Endothelial cell of umbilical vein (primary cell): Measurements from ENCODE around the gene TPRG1L. TPM values are rescaled to one million over a fixed set of nuclear protein-coding genes. Genes with fewer than 3 reads are reported as not detected.

Experiments used
- BruUV-seq: library from RNA; stranded (reverse); fragments of 400-500 nt; replicated peaks from 2 replicates; lab custom pipeline; 2021; lab: Mats Ljungman, UMichigan
- CTCF ChIA-PET: fragments of 300-600, 350-600 bp; sonication (Branson Sonifier 250); formaldehyde crosslinking; loops from one replicate; lab custom pipeline; 2021; ENCODE audit warnings: antibody characterized with exemption, inconsistent platforms; lab: Charles Lee
- POLR2A ChIA-PET: fragments of 300-600, 350-600 bp; sonication (Branson Sonifier 250); formaldehyde crosslinking; loops from one replicate; lab custom pipeline; 2021; ENCODE audit warnings: antibody characterized with exemption, inconsistent platforms; lab: Charles Lee
- DNase-seq: peaks from one replicate; pipeline ENCODE4 v3.0.0-alpha.2; 2011; ENCODE audit warnings: low read depth, low spot score
- FAIRE-seq: peaks from 2 replicates; lab custom pipeline; 2011; peaks lifted over from hg19 to GRCh38; lab: Jason Lieb, UNC
- H2AFZ ChIP-seq: 2 replicates; pipeline ENCODE4 v1.6.0; 2012; ENCODE audit warnings: low read depth, low read length, control low read depth, inconsistent platforms
- H3K27ac ChIP-seq: 2 replicates; pipeline ENCODE4 v1.5.1; 2011; ENCODE audit warnings: low read depth, mild to moderate bottlenecking, control low read depth, low read length, moderate library complexity; ENCODE audit not compliant: insufficient read depth
- H3K27me3 ChIP-seq, 2 experiments: 2 replicates each; pipeline versions ENCODE4 v1.6.0 to v1.6.1; 2011; ENCODE audit warnings: low read length in 2 of 2, mixed read lengths in 1 of 2; ENCODE audit not compliant: control insufficient read depth in 2 of 2, insufficient read depth in 2 of 2
- H3K36me3 ChIP-seq, 2 experiments: 2 replicates in 1 of 2; 3 replicates in 1 of 2; pipeline ENCODE4 v1.5.1; 2011; ENCODE audit warnings: low read length in 2 of 2, mild to moderate bottlenecking in 1 of 2, moderate library complexity in 1 of 2; ENCODE audit not compliant: control insufficient read depth in 2 of 2, insufficient read depth in 2 of 2; ENCODE audit errors: extremely low read depth in 1 of 2
- H3K4me1 ChIP-seq: 3 replicates; pipeline ENCODE4 v1.5.1; 2011; ENCODE audit warnings: mild to moderate bottlenecking, low read length; ENCODE audit not compliant: control insufficient read depth, insufficient read depth; ENCODE audit errors: extremely low read depth
- H3K4me2 ChIP-seq: 2 replicates; pipeline ENCODE4 v1.6.1; 2011; ENCODE audit warnings: low read length, control low read depth, mixed read lengths; ENCODE audit not compliant: insufficient read depth
- H3K4me3 ChIP-seq, 3 experiments: fragments of 200-600 bp in 1 of 3; sonication (generic), shearing (Covaris generic) in 1 of 3; replicated peaks in 1 of 3; 2 replicates each; pipeline ENCODE4 v1.5.1; 2011 to 2016; ENCODE audit warnings: control low read depth in 3 of 3, low read length in 3 of 3, mild to moderate bottlenecking in 2 of 3, inconsistent platforms in 1 of 3, low read depth in 1 of 3, moderate library complexity in 1 of 3; ENCODE audit not compliant: insufficient read depth in 1 of 3
- H3K79me2 ChIP-seq: 2 replicates; pipeline ENCODE4 v1.6.0; 2012; ENCODE audit warnings: low read length, inconsistent platforms; ENCODE audit not compliant: control insufficient read depth, insufficient read depth
- H3K9ac ChIP-seq: replicated peaks from 2 replicates; pipeline ENCODE3; 2011; ENCODE audit warnings: low read length, control low read depth; ENCODE audit not compliant: insufficient read depth; ENCODE audit errors: extremely low read depth
- H3K9me1 ChIP-seq: replicated peaks from 3 replicates; pipeline ENCODE4 v1.6.0; 2011; ENCODE audit warnings: mild to moderate bottlenecking, low read length; ENCODE audit not compliant: control insufficient read depth, insufficient read depth; ENCODE audit errors: extremely low read depth
- H3K9me3 ChIP-seq: replicated peaks from 2 replicates; pipeline ENCODE4 v1.5.1; 2012; ENCODE audit warnings: low read length, inconsistent platforms; ENCODE audit not compliant: control insufficient read depth, insufficient read depth
- H4K20me1 ChIP-seq: replicated peaks from 2 replicates; pipeline ENCODE3; 2011; ENCODE audit warnings: mild to moderate bottlenecking, low read length; ENCODE audit not compliant: control insufficient read depth, insufficient read depth; ENCODE audit errors: extremely low read depth
- CTCF ChIP-seq, 2 donors: IDR thresholded peaks; 1 replicate in 1 of 2; 2 replicates in 1 of 2; pipeline ENCODE4 v1.5.1; 2011; ENCODE audit warnings: low read length in 2 of 2, mild to moderate bottlenecking in 2 of 2, moderate library complexity in 2 of 2, control low read depth in 1 of 2, inconsistent platforms in 1 of 2, low read depth in 1 of 2; ENCODE audit not compliant: insufficient read depth in 1 of 2; ENCODE audit errors: extremely low read depth in 1 of 2
- EZH2 ChIP-seq: IDR thresholded peaks from 2 replicates; pipeline ENCODE4 v1.6.1; 2012; ENCODE audit warnings: borderline replicate concordance, low read depth, mild to moderate bottlenecking, moderate library complexity, low read length, inconsistent platforms; ENCODE audit not compliant: severe bottlenecking
- FOS ChIP-seq: IDR thresholded peaks from 2 replicates; pipeline ENCODE4 v1.6.1; 2011; ENCODE audit warnings: mild to moderate bottlenecking, low read length, moderate library complexity, borderline replicate concordance; ENCODE audit not compliant: insufficient read depth
- GATA2 ChIP-seq: IDR thresholded peaks from 2 replicates; pipeline ENCODE4 v1.7.0; 2011; ENCODE audit warnings: low read depth, mild to moderate bottlenecking, moderate library complexity, mixed read lengths, low read length; ENCODE audit not compliant: insufficient read length, insufficient read depth
- JUN ChIP-seq: IDR thresholded peaks from 2 replicates; pipeline ENCODE4 v1.6.1; 2011; ENCODE audit warnings: borderline replicate concordance, low read depth; ENCODE audit not compliant: insufficient read length, insufficient read depth
- MAX ChIP-seq: IDR thresholded peaks from 2 replicates; pipeline ENCODE4 v1.6.1; 2011; ENCODE audit not compliant: insufficient read depth, insufficient read length
- MYC ChIP-seq: IDR thresholded peaks from one replicate; pipeline ENCODE4 v1.6.1; 2011; ENCODE audit warnings: mild to moderate bottlenecking, low read depth, low read length
- POLR2A ChIP-seq: IDR thresholded peaks from 2 replicates; pipeline ENCODE4 v1.6.1; 2012; ENCODE audit warnings: low read depth, mild to moderate bottlenecking, control low read depth, low read length
- POLR2AphosphoS5 ChIP-seq: IDR thresholded peaks from 2 replicates; pipeline ENCODE4 v1.6.1; 2012; ENCODE audit warnings: low read depth, mild to moderate bottlenecking, control low read depth, low read length, moderate library complexity; ENCODE audit not compliant: insufficient read depth
- dilution Hi-C: fragments of 300-500 bp; cut with MboI; formaldehyde crosslinking; loops from one replicate; pipeline ENCODE4 v1.15.0; 2019; ENCODE audit warnings: low sequenced_read_pairs; ENCODE audit not compliant: extremely low pct_ligation_motif_present
- intact Hi-C: fragments of 100-400 bp; cut with micrococcal nuclease; formaldehyde crosslinking; loops from one replicate; pipeline ENCODE4 v1.10.0; 2022
- polyA plus RNA-seq, 4 experiments: library from polyadenylated mRNA; depleted of rRNA in 3 of 4; stranded (reverse) in 3 of 4; unstranded in 1 of 4; fragments of >200 nt; gene quantifications; 2 replicates each; pipeline versions ENCODE4 v1.2.1 to v1.2.3, GENCODE V29; 2011 to 2012; ENCODE audit warnings: missing spikeins in 1 of 4
- total RNA-seq: library from RNA; stranded (reverse); gene quantifications from 2 replicates; pipeline ENCODE4 v1.2.3, GENCODE V29; 2021

The TPRG1L gene
- total and polyA plus RNA-seq, 2 donors (not counting 3 experiments of a cell fraction or from before 2014, with no cell fraction given), result 52.3 to 53.8 TPM

- Histone ChIP-seq H3K4me3 (no peak overlapping the region), H3K27me3 (no peaks in the 10 kb centered on the region), H3K27ac (no peak overlapping the region), H3K36me3 (peaks cover 0 to 1% of the 10 kb centered on the region in 2 experiments), H3K9me1 (no peaks in the 10 kb centered on the region), H3K79me2 (no peaks in the 10 kb centered on the region), H2AFZ (no peak overlapping the region), H3K4me2 (no peak overlapping the region), H4K20me1 (no peaks in the 10 kb centered on the region), H3K9ac (no peak overlapping the region), H3K4me1 (no peaks in the 10 kb centered on the region), H3K9me3 (no peaks in the 10 kb centered on the region)
- intact Hi-C loops (no loop called here), dilution Hi-C loops (no loop called here)
- FAIRE-seq (no peak), DNase-seq (no peak)
- no peak for TF ChIP-seq POLR2AphosphoS5
- no TSS peak for BruUV-seq
- POLR2A ChIA-PET, result no interaction called here
- CTCF ChIA-PET, result interaction anchor here (0.6 kb wide), 1 partner anchor 11 kb away, joined by 3 read pairs; no protein-coding TSS in a partner anchor
Measured at GRCh38 chr1:3575993-3576392, 48.8 kb upstream of the TPRG1L start.

DNA sequence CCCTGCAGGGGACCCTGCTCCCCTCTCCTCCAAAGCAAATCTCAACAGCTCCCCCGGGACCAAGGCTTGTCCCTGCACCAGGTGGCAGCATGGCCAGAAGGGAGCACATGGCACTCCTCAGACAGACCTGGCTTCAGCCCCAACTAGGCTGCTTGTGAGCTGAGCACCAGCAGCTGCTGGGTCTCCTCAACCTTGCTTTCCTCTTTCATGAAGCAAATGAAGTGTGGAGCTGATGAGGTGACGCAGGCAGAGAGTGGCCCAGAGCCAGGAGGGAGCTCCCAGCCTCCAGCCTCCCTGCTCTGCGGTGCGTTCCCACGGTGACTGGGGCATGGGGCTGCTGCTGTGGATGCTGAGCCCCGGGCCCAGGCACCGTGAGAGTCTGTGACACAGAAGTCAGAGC is 47.5 kb upstream of the TPRG1L start:
- DNase-seq, result no peak
- H3K79me2 ChIP-seq, result no peaks in the 10 kb centered on the region
- no peaks in the 10 kb centered on the region for H4K20me1 ChIP-seq
- H3K27ac ChIP-seq, result no peak overlapping the region
- no peak overlapping the region for H3K4me3 ChIP-seq
- peaks cover 0 to 1% of the 10 kb centered on the region in 2 experiments for H3K36me3 ChIP-seq
- no peaks in the 10 kb centered on the region for H3K9me3 ChIP-seq
- TF ChIP-seq JUN, result no peak
- TF ChIP-seq EZH2, result no peak
- no peak for TF ChIP-seq POLR2AphosphoS5
- TF ChIP-seq FOS, result no peak
- TF ChIP-seq MAX, result no peak
- TF ChIP-seq MYC, result no peak
- TF ChIP-seq POLR2A, result no peak
- TF ChIP-seq CTCF (IDR thresholded peaks at IDR 0.05; ENCODE audit: extremely low read depth in 1 of 2, insufficient read depth in 1 of 2, low read depth in 1 of 2, low read length in 2 of 2), result no peak
- no peak for TF ChIP-seq GATA2
- CTCF ChIA-PET, result interaction anchor here (0.8 to 0.9 kb wide), 2 partner anchors 12 to 13 kb away, joined by 3 read pairs; no protein-coding TSS in a partner anchor
- H3K27me3 ChIP-seq, result no peaks in the 10 kb centered on the region
- intact Hi-C loops (no loop called here), dilution Hi-C loops (no loop called here)
- no TSS peak for BruUV-seq
- no peak overlapping the region for H2AFZ ChIP-seq
- H3K4me1 ChIP-seq, result no peaks in the 10 kb centered on the region
- no peak overlapping the region for H3K9ac ChIP-seq
- no peaks in the 10 kb centered on the region for H3K9me1 ChIP-seq
- POLR2A ChIA-PET, result no interaction called here
- H3K4me2 ChIP-seq, result no peak overlapping the region
- no peak for FAIRE-seq
